IMR-90 (cell line): ENCODE data around the gene GUCA1C. TPM values are rescaled to one million over a fixed set of nuclear protein-coding genes. Genes with fewer than 3 reads are reported as not detected.

Experiments
- ATAC-seq: fragments of 200-7000 bp; cut with Tn5 transposase; 2 replicates; pipeline ENCODE4 v1.9.1; 2020; ENCODE audit warnings: low read depth, mild to moderate bottlenecking, moderate library complexity
- BruUV-seq: library from RNA; stranded (reverse); fragments of 400-500 nt; replicated peaks from 2 replicates; lab custom pipeline; 2021; lab: Mats Ljungman, UMichigan
- CTCF ChIA-PET: fragments of 300-600 bp; formaldehyde crosslinking; extraction: SDS; loops from one replicate; lab custom pipeline; 2021; ENCODE audit warnings: antibody characterized with exemption; lab: Yijun Ruan, JAX
- POLR2A ChIA-PET: fragments of 300-600 bp; sonication (Branson Sonifier 250); formaldehyde crosslinking; loops from one replicate; lab custom pipeline; 2022; ENCODE audit warnings: antibody characterized with exemption; ENCODE audit not compliant: unreplicated experiment; lab: Charles Lee
- DNase-seq: peaks from one replicate; pipeline ENCODE4 v3.0.0; 2013
- H2AFZ ChIP-seq: replicated peaks from 2 replicates; pipeline ENCODE3; 2013; ENCODE audit warnings: low read length, mild to moderate bottlenecking; ENCODE audit not compliant: poor library complexity
- H2AK5ac ChIP-seq: 2 replicates; pipeline ENCODE4 v1.6.1; 2013; ENCODE audit warnings: low read depth, low read length, inconsistent platforms
- H2AK9ac ChIP-seq: replicated peaks from 2 replicates; pipeline ENCODE3; 2013; ENCODE audit warnings: mild to moderate bottlenecking, low read depth, low read length, moderate library complexity; ENCODE audit not compliant: poor library complexity
- H2BK120ac ChIP-seq: 2 replicates; pipeline ENCODE4 v1.6.1; 2013; ENCODE audit warnings: low read depth, low read length, inconsistent platforms
- H2BK15ac ChIP-seq: 3 replicates; pipeline ENCODE4 v1.6.1; 2013; ENCODE audit warnings: low read depth, low read length, inconsistent platforms
- H2BK20ac ChIP-seq: 2 replicates; pipeline ENCODE4 v1.6.1; 2013; ENCODE audit warnings: low read depth, mild to moderate bottlenecking, inconsistent platforms, low read length, moderate library complexity
- H2BK5ac ChIP-seq: 2 replicates; pipeline ENCODE4 v1.6.1; 2013; ENCODE audit warnings: mild to moderate bottlenecking, low read depth, low read length, inconsistent platforms; ENCODE audit not compliant: poor library complexity, severe bottlenecking
- H3K14ac ChIP-seq: replicated peaks from 2 replicates; pipeline ENCODE4 v1.6.1; 2013; ENCODE audit warnings: low read depth, low read length, inconsistent platforms
- H3K18ac ChIP-seq: 2 replicates; pipeline ENCODE4 v1.6.1; 2013; ENCODE audit warnings: low read depth, low read length, control low read depth
- H3K23ac ChIP-seq: 2 replicates; pipeline ENCODE4 v1.6.1; 2013; ENCODE audit warnings: low read depth, low read length, inconsistent platforms
- H3K27ac ChIP-seq: 2 replicates; pipeline ENCODE4 v1.5.1; 2013; ENCODE audit warnings: mild to moderate bottlenecking, control low read depth, low read length; ENCODE audit not compliant: insufficient read depth
- H3K27me3 ChIP-seq: 2 replicates; pipeline ENCODE4 v1.6.1; 2013; ENCODE audit warnings: low read length; ENCODE audit not compliant: control insufficient read depth, insufficient read depth
- H3K36me3 ChIP-seq: 2 replicates; pipeline ENCODE4 v1.6.1; 2013; ENCODE audit warnings: low read length, mixed read lengths; ENCODE audit not compliant: control insufficient read depth, insufficient read depth
- H3K4ac ChIP-seq: 2 replicates; pipeline ENCODE4 v1.6.1; 2013; ENCODE audit warnings: low read depth, low read length, inconsistent platforms
- H3K4me1 ChIP-seq: 2 replicates; pipeline ENCODE4 v1.6.1; 2013; ENCODE audit warnings: low read length, mixed read lengths; ENCODE audit not compliant: control insufficient read depth, insufficient read depth
- H3K4me2 ChIP-seq: 2 replicates; pipeline ENCODE4 v1.6.1; 2013; ENCODE audit warnings: low read depth, mild to moderate bottlenecking, control low read depth, low read length, moderate library complexity
- H3K4me3 ChIP-seq: 2 replicates; pipeline ENCODE4 v1.5.1; 2013; ENCODE audit warnings: low read depth, mild to moderate bottlenecking, control low read depth, low read length, moderate library complexity; ENCODE audit not compliant: insufficient read depth
- H3K56ac ChIP-seq: 2 replicates; pipeline ENCODE4 v1.6.1; 2013; ENCODE audit warnings: low read length, inconsistent platforms; ENCODE audit not compliant: insufficient read depth; ENCODE audit errors: extremely low read depth
- H3K79me1 ChIP-seq, 2 experiments: 2 replicates each; pipeline ENCODE4 v1.6.1; 2013; ENCODE audit warnings: low read length in 2 of 2, inconsistent platforms in 1 of 2, low read depth in 1 of 2
- H3K9ac ChIP-seq: 2 replicates; pipeline ENCODE4 v1.6.1; 2013; ENCODE audit warnings: low read depth, low read length, control low read depth
- H3K9me1 ChIP-seq: 2 replicates; pipeline ENCODE4 v1.6.1; 2013; ENCODE audit warnings: low read length, inconsistent platforms; ENCODE audit not compliant: insufficient read depth
- H3K9me3 ChIP-seq: 2 replicates; pipeline ENCODE4 v1.6.1; 2013; ENCODE audit warnings: low read length; ENCODE audit not compliant: control insufficient read depth, insufficient read depth
- H4K20me1 ChIP-seq: 2 replicates; pipeline ENCODE4 v1.6.1; 2013; ENCODE audit warnings: low read length, inconsistent platforms; ENCODE audit not compliant: insufficient read depth
- H4K5ac ChIP-seq: 2 replicates; pipeline ENCODE4 v1.6.1; 2013; ENCODE audit warnings: mild to moderate bottlenecking, low read depth, low read length, control low read depth
- H4K8ac ChIP-seq, 2 experiments: 2 replicates each; pipeline ENCODE4 v1.6.1; 2013; ENCODE audit warnings: low read depth in 2 of 2, low read length in 2 of 2, control low read depth in 1 of 2, inconsistent platforms in 1 of 2
- H4K91ac ChIP-seq: 2 replicates; pipeline ENCODE4 v1.6.1; 2013; ENCODE audit warnings: low read depth, low read length, inconsistent platforms; ENCODE audit not compliant: insufficient read depth
- BHLHE40 ChIP-seq: fragments of 150-350 bp; IDR thresholded peaks from 2 replicates; pipeline ENCODE4 v1.6.1; 2016; ENCODE audit warnings: mild to moderate bottlenecking, low read depth, low read length
- CEBPB ChIP-seq: IDR thresholded peaks from 2 replicates; pipeline ENCODE4 v1.6.1; 2012; ENCODE audit warnings: low read depth, low read length, improper control_type of control experiment
- CHD1 ChIP-seq: IDR thresholded peaks from 2 replicates; pipeline ENCODE4 v1.6.1; 2012; ENCODE audit warnings: low read depth, low read length, improper control_type of control experiment
- CTCF ChIP-seq: conservative IDR thresholded peaks from 2 replicates; pipeline ENCODE4 v1.5.1; 2012; ENCODE audit warnings: mild to moderate bottlenecking, low read depth, low read length, improper control_type of control experiment
- ELK1 ChIP-seq: fragments of 150-350 bp; IDR thresholded peaks from 2 replicates; pipeline ENCODE4 v1.6.1; 2016; ENCODE audit warnings: low read depth, mild to moderate bottlenecking, low read length, moderate library complexity, borderline replicate concordance
- FOS ChIP-seq: fragments of 150-350 bp; IDR thresholded peaks from 2 replicates; pipeline ENCODE4 v1.6.1; 2016; ENCODE audit warnings: low read depth, low read length
- MAFK ChIP-seq: IDR thresholded peaks from 2 replicates; pipeline ENCODE4 v1.6.1; 2012; ENCODE audit warnings: low read depth, low read length, improper control_type of control experiment
- MAZ ChIP-seq: IDR thresholded peaks from 2 replicates; pipeline ENCODE4 v1.6.1; 2012; ENCODE audit warnings: low read depth, mild to moderate bottlenecking, low read length, improper control_type of control experiment, moderate library complexity, borderline replicate concordance
- MXI1 ChIP-seq: IDR thresholded peaks from 2 replicates; pipeline ENCODE4 v1.6.1; 2012; ENCODE audit warnings: low read depth, mild to moderate bottlenecking, low read length, moderate library complexity, borderline replicate concordance
- NFE2L2 ChIP-seq: fragments of 150-350 bp; IDR thresholded peaks from 2 replicates; pipeline ENCODE4 v1.6.1; 2016; ENCODE audit warnings: low read depth, mild to moderate bottlenecking, low read length
- POLR2A ChIP-seq: IDR thresholded peaks from 2 replicates; pipeline ENCODE4 v1.6.1; 2012; ENCODE audit warnings: mild to moderate bottlenecking, low read depth, low read length
- RAD21 ChIP-seq: IDR thresholded peaks from 2 replicates; pipeline ENCODE4 v1.6.1; 2012; ENCODE audit warnings: low read length, improper control_type of control experiment
- RCOR1 ChIP-seq: IDR thresholded peaks from 2 replicates; pipeline ENCODE4 v1.6.1; 2012; ENCODE audit warnings: mild to moderate bottlenecking, low read length, improper control_type of control experiment; ENCODE audit not compliant: insufficient replicate concordance
- RFX5 ChIP-seq: IDR thresholded peaks from 2 replicates; pipeline ENCODE4 v1.8.0; 2012; ENCODE audit warnings: low read depth, mild to moderate bottlenecking, low read length, moderate library complexity
- USF2 ChIP-seq: fragments of 150-350 bp; IDR thresholded peaks from 2 replicates; pipeline ENCODE4 v1.6.1; 2017; ENCODE audit warnings: mild to moderate bottlenecking, antibody characterized with exemption, low read length, low read depth
- WGBS, 2 experiments: methylation state at CpG; one replicate each; pipeline versions ENCODE4 v1.1.5 to v1.1.7; 2013; ENCODE audit warnings: missing lambda C conversion rate in 2 of 2; ENCODE audit not compliant: insufficient read length in 1 of 2; ENCODE audit errors: extremely low coverage in 2 of 2; 5-methylcytosine and 5-hydroxymethylcytosine counted together
- dilution Hi-C: fragments of 300-500 bp; cut with HindIII; formaldehyde crosslinking; loops from one replicate; pipeline ENCODE4 v1.14.3; 2018; ENCODE audit warnings: low sequenced_read_pairs; ENCODE audit not compliant: unreplicated experiment
- in situ Hi-C: fragments of 300-500 bp; cut with MboI; formaldehyde crosslinking; loops from 3 replicates; pipeline ENCODE4 v1.14.3; 2019; ENCODE audit warnings: low sequenced_read_pairs, inconsistent platforms, mixed read lengths
- intact Hi-C: fragments of 100-400 bp; cut with micrococcal nuclease; formaldehyde crosslinking; loops from 2 replicates; pipeline ENCODE4 v1.10.0; 2022
- polyA plus RNA-seq, 3 experiments: library from polyadenylated mRNA; depleted of rRNA; stranded (reverse); fragments of >200 nt; gene quantifications; 2 replicates each; pipeline ENCODE4 v1.2.3, GENCODE V29; 2012; ENCODE audit warnings: low replicate concordance in 1 of 3
- total RNA-seq: library from RNA; depleted of rRNA; stranded (reverse); fragments of >200 nt; gene quantifications from 2 replicates; pipeline ENCODE4 v1.2.3, GENCODE V29; 2012

Gene GUCA1C
- total and polyA plus RNA-seq, 2 of the 4 experiments (the other 2 are of a cell fraction), result not detected

- TF ChIP-seq RCOR1 (no peak), MAZ (no peak), NFE2L2 (no peak), BHLHE40 (no peak), RFX5 (no peak), ELK1 (no peak), CEBPB (no peak), FOS (no peak), POLR2A (no peak), MAFK (no peak), CTCF (no peak), USF2 (no peak), CHD1 (no peak), RAD21 (no peak), MXI1 (no peak)
- intact Hi-C loops, result no loop called here
These were observed 13.5 kb downstream of the GUCA1C start for GRCh38 chr3:108940166-108940565.

More at GRCh38 chr3:108940166-108940565, 13.5 kb downstream of the GUCA1C start:
- Histone ChIP-seq H3K27ac (no peak overlapping the region), H2AFZ (no peak overlapping the region), H3K36me3 (no peaks in the 10 kb centered on the region), H3K23ac (no peak overlapping the region), H2BK5ac (no peak overlapping the region), H3K79me1 (no peaks in the 10 kb centered on the region), H2BK120ac (no peak overlapping the region), H3K4me2 (no peak overlapping the region), H2BK20ac (no peak overlapping the region), H3K4ac (no peak overlapping the region), H3K56ac (no peak overlapping the region), H4K8ac (no peak overlapping the region), H3K9me1 (no peaks in the 10 kb centered on the region), H3K27me3 (no peaks in the 10 kb centered on the region), H2AK9ac (no peak overlapping the region), H3K9ac (no peak overlapping the region), H3K9me3 (no peaks in the 10 kb centered on the region), H2AK5ac (no peak overlapping the region), H3K14ac (no peak overlapping the region), H4K91ac (no peak overlapping the region), H4K5ac (no peak overlapping the region), H3K4me3 (no peak overlapping the region), H3K18ac (no peak overlapping the region), H2BK15ac (no peak overlapping the region), H4K20me1 (no peaks in the 10 kb centered on the region), H3K4me1 (no peaks in the 10 kb centered on the region)
- BruUV-seq, result no TSS peak
- CTCF ChIA-PET, result no interaction called here
- ATAC-seq (no peak), DNase-seq (no peak)
- WGBS, 2 experiments, result no CpG with 5 or more reads among the region's 4 CpGs
- dilution Hi-C loops (no loop called here), in situ Hi-C loops (no loop called here)
- POLR2A ChIA-PET, result no interaction called here
